ENCODE data around the gene DIAPH2.

The DIAPH2 gene

GRCh38 chrX:97284531-97284930 lies 599.9 kb downstream of the DIAPH2 start:
- DNase-seq: no peak

- no peak for DNase-seq
Observed at GRCh38 chrX:97290199-97290598, 605.6 kb downstream of the DIAPH2 start.

- DNase-seq: no peak
Observed at GRCh38 chrX:97294041-97294440, 609.4 kb downstream of the DIAPH2 start.

GRCh38 chrX:97295954-97296353 lies 611.3 kb downstream of the DIAPH2 start:
- DNase-seq: no peak

- DNase-seq: no peak
Observed at GRCh38 chrX:97306771-97307470, 622.3 kb downstream of the DIAPH2 start.

GRCh38 chrX:97308171-97308570 lies 623.5 kb downstream of the DIAPH2 start:
- no peak for DNase-seq

GRCh38 chrX:97309487-97310116 lies 625.0 kb downstream of the DIAPH2 start:
- DNase-seq: no peak

- no peak for DNase-seq
Observed at GRCh38 chrX:97310373-97310772, 625.7 kb downstream of the DIAPH2 start.

- DNase-seq: no peak
Observed at GRCh38 chrX:97311066-97311778, 626.6 kb downstream of the DIAPH2 start.

GRCh38 chrX:97314345-97314744 lies 629.7 kb downstream of the DIAPH2 start:
- DNase-seq: no peak

- no peak for DNase-seq
Observed at GRCh38 chrX:97315939-97316338, 631.3 kb downstream of the DIAPH2 start.

GRCh38 chrX:97320305-97320704 lies 635.7 kb downstream of the DIAPH2 start:
- DNase-seq: no peak

GRCh38 chrX:97322401-97322800 lies 637.8 kb downstream of the DIAPH2 start:
- no peak for DNase-seq

GRCh38 chrX:97326456-97326855 lies 641.8 kb downstream of the DIAPH2 start:
- DNase-seq: no peak

- no peak for DNase-seq
Observed at GRCh38 chrX:97328853-97329390, 644.3 kb downstream of the DIAPH2 start.

- DNase-seq: no peak
Observed at GRCh38 chrX:97330151-97330550, 645.5 kb downstream of the DIAPH2 start.

GRCh38 chrX:97332963-97333362 lies 648.3 kb downstream of the DIAPH2 start:
- DNase-seq: no peak

GRCh38 chrX:97334850-97335249 lies 650.2 kb downstream of the DIAPH2 start:
- DNase-seq: no peak

- DNase-seq: no peak
Observed at GRCh38 chrX:97344724-97345123, 660.1 kb downstream of the DIAPH2 start.

GRCh38 chrX:97358941-97359340 lies 674.3 kb downstream of the DIAPH2 start:
- DNase-seq: no peak

- no peak for DNase-seq
Observed at GRCh38 chrX:97363843-97364242, 679.2 kb downstream of the DIAPH2 start.

GRCh38 chrX:97366237-97366636 lies 681.6 kb downstream of the DIAPH2 start:
- no peak for DNase-seq
